ENCODE measurements around the gene COMT. TPM values are rescaled to one million over a fixed set of nuclear protein-coding genes. Genes with fewer than 3 reads are reported as not detected.

The COMT gene
- total RNA-seq, 1 donor from 2014 or later, result 150 TPM

GRCh38 chr22:20002128-20002527, 60.6 kb downstream of the COMT start:
- H3K4me1 ChIP-seq, result peaks cover 8 to 24% of the 10 kb centered on the region in 2 donors
- H3K27me3 ChIP-seq, result no peaks in the 10 kb centered on the region
- no peak overlapping the region for H3K4me3 ChIP-seq
- no peaks in the 10 kb centered on the region for H3K36me3 ChIP-seq
- DNase-seq (ENCODE audit: low spot score in 2 of 2), result no peak
- no peaks in the 10 kb centered on the region for H3K9me3 ChIP-seq
- TF ChIP-seq CTCF (IDR thresholded peaks at IDR 0.05), result no peak
- intact Hi-C loops (cut with DNase I), result no loop called here
- H3K27ac ChIP-seq, result no peak overlapping the region

- Histone ChIP-seq H3K9me3 (no peaks in the 10 kb centered on the region), H3K4me1 (peaks cover 8 to 21% of the 10 kb centered on the region in 2 donors), H3K4me3 (no peak overlapping the region), H3K27ac (no peak overlapping the region), H3K36me3 (no peaks in the 10 kb centered on the region), H3K27me3 (no peaks in the 10 kb centered on the region)
- TF ChIP-seq CTCF (IDR thresholded peaks at IDR 0.05), result no peak
- DNase-seq (ENCODE audit: low spot score in 2 of 2), result no peak
- intact Hi-C loops (cut with DNase I), result no loop called here
These were observed 61.1 kb downstream of the COMT start for GRCh38 chr22:20002636-20003035.

- no peak for TF ChIP-seq CTCF (IDR thresholded peaks at IDR 0.05)
- no peak overlapping the region for H3K4me3 ChIP-seq
- no peak for DNase-seq (ENCODE audit: low spot score in 2 of 2)
- intact Hi-C loops (cut with DNase I), result no loop called here
- no peak overlapping the region for H3K27ac ChIP-seq
- peaks cover 7 to 18% of the 10 kb centered on the region in 2 donors for H3K4me1 ChIP-seq
- no peaks in the 10 kb centered on the region for H3K27me3 ChIP-seq
- no peaks in the 10 kb centered on the region for H3K36me3 ChIP-seq
- no peaks in the 10 kb centered on the region for H3K9me3 ChIP-seq
These were observed 61.7 kb downstream of the COMT start for GRCh38 chr22:20003304-20003703.

GRCh38 chr22:20004464-20004863, 62.9 kb downstream of the COMT start:
- H3K4me1 ChIP-seq, result peaks cover 4 to 7% of the 10 kb centered on the region in 2 donors
- no peak for DNase-seq (ENCODE audit: low spot score in 2 of 2)
- no peaks in the 10 kb centered on the region for H3K27me3 ChIP-seq

GRCh38 chr22:20008221-20008995, 66.8 kb downstream of the COMT start:
- Histone ChIP-seq H3K27me3 (no peaks in the 10 kb centered on the region), H3K27ac (no peak overlapping the region), H3K4me3 (no peak overlapping the region), H3K9me3 (no peaks in the 10 kb centered on the region), H3K36me3 (no peaks in the 10 kb centered on the region), H3K4me1 (peaks cover 4 to 6% of the 10 kb centered on the region in 2 donors)
- intact Hi-C loops (cut with DNase I), result no loop called here
- TF ChIP-seq CTCF (IDR thresholded peaks at IDR 0.05), result no peak
- no peak for DNase-seq (ENCODE audit: low spot score in 2 of 2)

More at GRCh38 chr22:20004464-20004863, 62.9 kb downstream of the COMT start:
- H3K36me3 ChIP-seq, result no peaks in the 10 kb centered on the region
- H3K9me3 ChIP-seq, result no peaks in the 10 kb centered on the region
- no peak overlapping the region for H3K27ac ChIP-seq
- no peak overlapping the region for H3K4me3 ChIP-seq
- intact Hi-C loops (cut with DNase I), result no loop called here
- no peak for TF ChIP-seq CTCF (IDR thresholded peaks at IDR 0.05)
